Measurements from ENCODE around the gene HLA-B.
"Not testable (repeated sequence)": the region's sequence is repeated elsewhere in the genome, so short reads cannot be mapped to it uniquely, and the experiment has no call there.

Gene HLA-B

GRCh38 chr6:31356946-31357466, at the start of gene HLA-B:
TSS of gene HLA-B (minus strand) at chr6:31357179. CDS start at chr6:31357158, 21 bp downstream.
- peak; percentile 7 for DNase-seq

DNA sequence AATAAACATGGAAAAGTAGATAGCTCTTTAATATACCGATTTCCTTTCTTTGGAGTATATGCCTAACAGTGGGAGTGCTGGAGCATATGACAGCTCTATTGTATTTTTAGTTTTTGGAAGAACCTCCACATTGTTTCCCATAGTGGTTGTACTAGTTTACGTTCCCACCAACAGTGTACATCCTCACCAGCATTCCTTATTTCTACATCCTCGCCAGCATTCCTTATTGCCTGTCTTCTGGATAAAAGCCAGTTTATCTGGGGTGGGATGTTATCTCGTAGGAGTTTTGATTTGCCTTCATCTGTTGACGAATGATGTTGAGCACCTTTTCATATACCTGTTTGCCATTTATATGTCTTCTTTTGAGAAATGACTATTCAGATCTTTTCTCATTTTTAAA, 49.0 kb upstream of the HLA-B start:
- no peak for DNase-seq

GRCh38 chr6:31404061-31404364, 47.0 kb upstream of the HLA-B start:
- not testable (repeated sequence) for DNase-seq

DNA sequence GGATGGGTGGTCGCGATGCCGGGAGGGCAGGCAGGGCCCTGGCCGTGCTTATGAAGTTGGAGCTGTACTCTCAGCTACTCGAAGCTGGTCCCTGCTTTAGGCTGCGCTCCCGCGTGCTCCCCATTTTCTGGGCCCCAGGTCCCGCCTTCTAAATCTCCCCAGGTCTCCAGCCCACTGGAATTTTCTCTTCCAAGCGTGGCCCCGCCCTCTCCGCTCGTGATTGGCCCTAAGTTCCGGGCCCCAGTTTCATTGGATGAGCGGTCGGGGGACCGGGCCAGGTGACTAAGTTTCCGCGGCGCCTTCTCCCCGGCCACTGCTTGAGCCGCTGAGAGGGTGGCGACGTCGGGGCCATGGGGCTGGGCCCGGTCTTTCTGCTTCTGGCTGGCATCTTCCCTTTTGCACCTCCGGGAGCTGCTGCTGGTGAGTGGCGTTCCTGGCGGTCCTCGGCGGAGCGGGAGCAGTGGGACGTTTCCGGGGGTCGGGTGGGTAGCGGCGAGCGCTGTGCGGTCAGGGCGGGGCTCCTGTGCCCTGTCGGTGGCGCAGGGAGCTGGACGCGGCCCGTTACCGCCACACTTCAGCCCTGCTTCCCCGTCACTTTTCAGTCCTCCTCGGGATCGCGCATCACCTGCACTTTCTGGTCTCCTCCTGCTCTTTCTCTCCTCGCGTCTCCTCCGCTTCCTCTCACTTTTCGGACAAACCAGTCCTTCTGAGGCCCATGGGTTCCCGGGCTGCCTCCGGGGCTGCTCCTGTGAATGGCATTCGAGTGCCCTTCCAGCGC, 46.5 kb upstream of the HLA-B start, which contains the start of gene MICA:
Gene MICA, plus strand, starts transcription at position 313 of the 778 bp plus-strand sequence. Its CDS starts 38 bp downstream, at position 351.
- no peak for DNase-seq

- DNase-seq, result no peak
These were observed 45.6 kb upstream of the HLA-B start for GRCh38 chr6:31402324-31403282.

DNA sequence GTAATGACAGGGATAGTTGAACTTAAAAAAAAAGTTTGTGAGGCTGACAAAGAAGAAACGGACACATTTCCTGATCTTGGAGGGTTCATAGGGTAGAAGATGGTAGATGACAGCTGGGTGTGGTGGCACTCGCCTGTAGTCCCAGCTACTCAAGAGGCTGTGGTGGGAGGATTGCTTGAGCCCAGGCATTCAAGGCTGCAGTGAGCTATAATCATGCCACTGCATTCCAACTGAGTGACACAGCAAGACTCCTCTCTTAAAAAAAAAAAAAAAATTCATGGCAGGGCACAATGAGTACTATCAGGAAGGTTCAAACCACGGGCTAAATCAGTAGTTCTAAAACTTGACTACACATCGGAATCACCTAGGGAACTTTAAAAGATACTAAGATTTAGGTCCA, 44.4 kb upstream of the HLA-B start:
- DNase-seq, result no peak

DNA sequence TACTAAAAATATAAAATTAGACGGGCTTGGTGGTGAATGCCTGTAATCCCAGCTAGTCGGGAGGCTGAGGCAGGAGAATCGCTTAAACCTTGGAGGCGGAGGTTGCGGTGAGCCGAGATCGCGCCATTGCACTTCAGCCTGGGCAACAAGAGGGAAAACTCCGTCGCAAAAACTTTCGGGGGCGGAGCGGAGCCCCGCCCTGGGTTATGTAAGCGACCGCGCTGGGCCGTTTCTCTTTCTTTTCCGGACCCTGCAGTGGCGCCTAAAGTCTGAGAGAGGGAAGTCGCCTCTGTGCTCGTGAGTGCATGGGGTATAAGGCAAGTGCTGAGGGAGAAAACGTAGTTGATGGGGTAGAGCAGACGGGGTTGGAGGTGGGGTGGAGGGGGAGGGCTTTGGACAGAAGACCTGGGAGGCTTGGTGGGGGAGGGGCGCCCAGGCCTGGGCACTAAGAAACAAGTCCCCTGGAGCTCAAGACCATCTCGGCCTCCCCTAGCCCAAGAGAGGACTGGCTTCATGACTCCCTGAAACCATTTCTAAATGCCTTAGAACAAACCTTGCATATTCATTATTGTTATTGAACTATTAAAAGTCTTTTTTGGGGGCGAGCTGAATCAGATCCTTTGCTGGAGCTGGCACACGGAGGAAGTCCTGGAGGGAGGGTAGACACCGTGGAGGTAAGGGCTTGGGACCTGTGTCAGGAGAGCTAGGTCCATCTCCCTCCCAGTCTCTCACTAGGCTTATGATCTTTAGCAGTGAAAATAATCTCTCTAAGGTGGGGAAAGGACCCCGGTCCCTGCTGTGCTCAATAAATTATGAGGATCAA, 43.7 kb upstream of the HLA-B start:
- no peak for DNase-seq

DNA sequence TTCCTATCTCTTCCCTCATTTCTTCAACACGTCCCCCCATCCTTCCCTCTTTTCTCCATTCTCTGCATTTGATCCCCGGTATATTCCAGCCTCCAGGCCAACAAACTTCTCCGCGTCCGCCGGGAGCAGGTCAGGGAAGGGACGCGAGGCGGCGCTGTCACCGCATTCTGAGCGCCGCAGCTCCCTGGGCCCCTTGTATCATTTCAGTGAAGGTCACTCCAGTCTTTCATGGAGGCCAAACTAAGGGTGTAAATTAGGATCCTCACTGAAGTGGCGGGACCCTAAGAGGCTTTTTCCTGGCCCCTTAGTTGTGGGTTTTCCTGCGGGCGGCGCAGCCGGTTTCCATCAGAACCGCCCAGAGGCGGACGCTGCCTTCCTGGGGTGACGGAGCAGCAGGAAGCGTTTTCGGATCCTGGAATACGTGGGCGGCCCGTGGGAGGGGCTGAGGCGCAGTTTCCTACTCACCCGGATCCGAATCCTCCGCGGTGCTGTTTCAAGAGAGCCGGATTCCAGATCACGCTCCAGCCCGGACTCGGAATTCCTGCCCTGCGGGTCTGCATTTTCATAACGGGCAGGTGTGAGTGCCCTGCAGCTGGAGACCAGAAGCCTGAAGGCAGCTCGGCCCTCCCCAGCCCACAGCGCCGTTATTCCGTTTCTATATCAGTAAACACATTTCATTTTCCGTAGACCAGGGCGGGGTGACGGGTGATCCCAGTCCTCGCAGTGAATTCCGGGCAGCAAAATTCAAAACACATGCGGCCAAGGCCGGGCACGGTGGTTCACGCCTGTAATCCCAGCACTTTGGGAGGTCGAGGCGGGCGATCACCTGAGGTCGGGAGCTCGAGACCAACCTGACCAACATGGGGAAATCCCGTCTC, 42.8 kb upstream of the HLA-B start:
- DNase-seq, result no peak

GRCh38 chr6:31397901-31398525, 41.0 kb upstream of the HLA-B start:
- no peak for DNase-seq

DNA sequence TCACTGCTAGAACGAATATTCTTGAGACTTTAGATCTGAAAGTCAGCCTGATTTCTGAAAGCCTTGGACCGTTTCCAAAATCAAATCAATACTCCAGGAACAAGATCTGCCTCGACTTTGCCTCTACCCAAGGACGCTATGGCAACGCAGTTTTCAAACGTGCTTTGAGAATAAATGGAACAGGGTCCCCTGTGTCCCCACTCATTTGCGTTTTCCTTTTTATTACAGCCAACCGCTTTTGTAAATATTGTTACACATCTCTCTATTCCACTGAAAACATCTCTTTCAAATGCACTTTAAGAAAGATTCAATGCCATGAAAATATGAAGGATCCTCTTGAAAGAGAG, 40.1 kb upstream of the HLA-B start:
- not testable (repeated sequence) for DNase-seq

DNA sequence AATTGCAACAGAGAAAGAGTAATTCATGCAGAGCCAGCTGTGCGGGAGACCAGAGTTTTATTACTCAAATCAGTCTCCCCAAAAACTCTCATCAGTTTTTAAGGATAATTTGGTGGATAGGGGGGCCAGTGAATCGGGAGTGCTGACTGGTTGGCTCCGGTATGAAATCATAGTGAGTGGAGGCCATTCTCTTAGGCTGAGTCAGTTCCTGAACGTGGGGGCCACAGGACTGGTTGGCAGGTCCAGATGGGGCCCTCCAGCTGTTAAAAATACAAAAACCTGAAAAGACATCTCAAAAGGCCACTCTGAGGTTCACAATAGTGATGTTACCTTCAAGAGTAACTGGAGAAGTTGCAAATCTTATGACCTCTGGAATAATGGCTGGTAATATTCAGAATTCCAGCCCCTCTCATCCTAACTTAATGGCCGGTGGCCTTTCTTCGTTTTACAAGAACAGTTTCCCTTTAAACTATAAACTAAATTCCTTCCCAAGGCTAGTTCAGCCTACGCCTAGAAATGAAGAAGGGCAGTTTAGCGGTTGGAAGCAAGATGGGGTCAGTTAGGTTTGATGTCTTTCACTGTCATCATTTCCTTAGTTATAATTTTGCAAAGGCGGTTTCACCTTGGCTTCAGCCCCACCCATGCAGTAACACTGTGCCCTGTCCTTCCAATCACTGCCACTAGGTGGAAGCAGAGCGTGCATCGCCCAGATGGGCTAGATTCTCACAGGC, 39.6 kb upstream of the HLA-B start:
- peak; percentile 14 for DNase-seq

- no peak for DNase-seq
These were observed 38.9 kb upstream of the HLA-B start for GRCh38 chr6:31395832-31396231.

DNA sequence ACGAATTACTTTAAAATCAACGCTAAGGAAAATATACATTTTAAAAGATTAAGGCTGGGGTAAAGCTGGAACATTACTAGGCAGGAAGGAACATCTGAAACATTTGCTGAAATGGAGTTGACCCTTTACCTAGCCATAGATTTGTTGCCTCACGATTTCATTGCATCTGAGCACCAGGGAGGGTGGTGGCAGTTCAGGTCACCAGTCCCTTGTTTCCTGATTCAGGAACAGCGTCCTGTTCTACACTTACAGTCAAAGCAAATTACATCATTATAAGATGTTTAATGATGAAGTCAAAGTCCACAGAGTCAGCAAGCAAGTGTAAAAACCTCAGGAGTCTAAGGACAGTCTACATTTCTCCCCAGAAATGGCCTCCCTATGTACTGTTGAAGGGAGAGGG, 37.4 kb upstream of the HLA-B start:
- no peak for DNase-seq

DNA sequence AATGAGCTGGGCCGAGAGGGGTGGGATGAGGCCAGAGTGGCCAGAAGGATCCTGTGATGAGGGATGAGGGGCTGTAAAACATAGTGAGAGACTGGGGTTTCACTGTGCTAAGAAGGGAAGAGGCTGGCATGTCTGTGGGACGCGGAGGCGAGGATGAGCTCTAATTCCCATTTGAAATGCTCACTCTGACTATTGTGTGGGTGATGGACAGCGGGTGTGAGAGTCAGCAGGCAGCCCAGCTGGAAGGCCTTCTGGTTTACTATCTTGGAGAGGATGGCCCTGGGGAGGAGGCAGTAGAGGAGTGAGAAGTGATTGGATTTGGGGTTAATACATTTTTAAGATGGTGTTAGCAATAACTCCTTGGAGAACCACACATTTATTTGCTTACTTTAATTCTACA, 37.0 kb upstream of the HLA-B start:
- DNase-seq, result no peak

DNA sequence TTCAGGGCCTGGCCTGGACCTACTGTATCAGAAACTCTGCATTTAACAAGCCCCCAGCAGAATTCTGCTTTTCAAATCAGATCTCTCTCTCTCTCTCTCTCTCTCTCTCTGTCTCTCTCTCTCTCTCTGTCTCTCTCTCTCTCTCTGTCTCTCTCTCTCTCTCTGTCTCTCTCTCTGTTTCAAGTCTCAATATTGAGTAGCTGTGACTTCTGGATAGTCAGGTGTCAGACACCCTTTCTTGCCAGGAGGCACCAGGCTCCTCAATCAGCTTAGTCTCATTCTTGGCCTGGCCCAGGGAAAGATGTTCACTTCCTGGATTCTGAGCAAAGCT, 32.8 kb upstream of the HLA-B start:
- not testable (repeated sequence) for DNase-seq

- not testable (repeated sequence) for DNase-seq
These were observed 32.2 kb upstream of the HLA-B start for GRCh38 chr6:31388916-31389801.

DNA sequence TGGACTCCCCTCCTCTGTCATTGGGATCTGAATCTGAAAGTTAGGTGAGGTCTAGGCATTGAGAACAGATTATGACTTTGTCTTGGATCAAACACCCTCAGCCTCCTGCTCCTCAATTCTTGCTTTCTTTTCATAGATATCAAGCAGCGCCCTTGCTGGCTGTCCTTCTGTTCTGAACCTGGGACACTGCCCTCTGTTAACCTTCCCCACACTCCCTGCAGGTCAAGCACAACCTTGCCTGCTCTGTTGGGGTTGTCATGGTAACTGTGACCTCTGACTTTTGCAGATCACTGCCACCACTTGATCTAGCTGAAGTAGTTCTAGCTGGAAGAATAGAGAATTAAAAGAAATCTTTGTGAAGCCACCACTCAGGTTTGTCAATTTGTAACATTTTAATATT, 30.0 kb upstream of the HLA-B start:
- no peak for DNase-seq

GRCh38 chr6:31386099-31386498, 29.1 kb upstream of the HLA-B start:
- DNase-seq, result no peak

DNA sequence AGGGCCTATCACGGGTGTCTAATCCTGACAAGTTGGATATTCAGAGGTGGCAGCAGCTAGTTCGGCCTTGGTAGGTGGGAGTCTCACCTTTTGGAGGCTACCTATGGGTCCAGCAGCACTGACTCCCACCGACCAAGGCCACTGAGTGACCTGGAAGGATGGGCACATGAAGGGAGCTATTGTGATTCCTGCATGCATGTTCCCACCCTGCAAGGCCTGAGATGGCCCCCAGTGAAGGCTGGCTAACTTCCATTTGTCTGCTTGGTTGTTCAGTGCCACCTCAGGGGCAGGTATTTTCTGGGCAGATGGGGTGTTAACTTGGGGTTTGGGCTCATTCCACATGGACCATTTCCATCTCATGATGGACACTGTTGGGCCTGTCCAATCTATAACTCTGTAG, 28.1 kb upstream of the HLA-B start:
- no peak for DNase-seq

DNA sequence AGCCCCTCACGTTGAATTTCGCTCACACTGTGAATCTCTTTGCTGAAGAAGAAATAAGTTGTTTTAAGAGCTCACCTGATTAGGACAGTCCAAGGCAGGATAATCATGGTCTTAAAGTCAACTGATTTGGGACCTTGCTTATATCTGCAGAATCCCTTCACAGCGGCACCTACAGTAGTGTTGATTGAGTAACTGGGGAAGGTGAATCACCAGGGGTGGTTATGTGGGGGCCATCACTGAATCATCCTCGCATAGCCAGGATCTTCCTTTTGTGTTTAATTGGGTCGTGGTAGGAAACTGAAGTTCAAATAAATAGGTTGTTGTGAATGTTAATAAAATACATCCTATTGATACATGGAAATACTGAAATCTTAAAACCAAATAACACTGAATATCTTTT, 26.2 kb upstream of the HLA-B start:
- DNase-seq, result no peak
